Stimulated activated CD4-positive, alpha-beta T cell treated with anti-CD3 and anti-CD28 coated beads, Interleukin-1b, Interleukin-23, amount 100 ng/mL, for 48 hours (primary cell): ENCODE data around the gene OBP2B.
"Not testable (repeated sequence)": the region's sequence is repeated elsewhere in the genome, so short reads cannot be mapped to it uniquely, and the experiment has no call there.

Experiments used
- DNase-seq: peaks from one replicate; pipeline ENCODE4 v3.0.0-alpha.2; 2020

The OBP2B gene

GRCh38 chr9:133208880-133209300 is at the start of gene OBP2B:
TSS of gene OBP2B (minus strand) at chr9:133209250. CDS start at chr9:133209199, 51 bp downstream.
- not testable (repeated sequence) for DNase-seq

GRCh38 chr9:133258061-133259015 is 49.3 kb upstream of the OBP2B start:
- DNase-seq = no peak

- no peak for DNase-seq
Measured at GRCh38 chr9:133257465-133257956, 48.5 kb upstream of the OBP2B start.

- DNase-seq = no peak
Measured at GRCh38 chr9:133256686-133257091, 47.6 kb upstream of the OBP2B start.

- no peak for DNase-seq
Measured at GRCh38 chr9:133256136-133256461, 47.0 kb upstream of the OBP2B start.

GRCh38 chr9:133255371-133256135 is 46.5 kb upstream of the OBP2B start:
- DNase-seq = no peak

- no peak for DNase-seq
Measured at GRCh38 chr9:133254471-133254870, 45.4 kb upstream of the OBP2B start.

GRCh38 chr9:133253268-133253667 is 44.2 kb upstream of the OBP2B start:
- DNase-seq = no peak

- DNase-seq = no peak
Measured at GRCh38 chr9:133252301-133253020, 43.4 kb upstream of the OBP2B start.

GRCh38 chr9:133251773-133252172 is 42.7 kb upstream of the OBP2B start:
- no peak for DNase-seq

- DNase-seq = not testable (repeated sequence)
Measured at GRCh38 chr9:133251221-133251620, 42.2 kb upstream of the OBP2B start.

- no peak for DNase-seq
Measured at GRCh38 chr9:133250741-133251170, 41.7 kb upstream of the OBP2B start.

- no peak for DNase-seq
Measured at GRCh38 chr9:133249337-133249736, 40.3 kb upstream of the OBP2B start.

GRCh38 chr9:133248726-133249295 is 39.8 kb upstream of the OBP2B start:
- DNase-seq = no peak

GRCh38 chr9:133247632-133248031 is 38.6 kb upstream of the OBP2B start:
- no peak for DNase-seq

- no peak for DNase-seq
Measured at GRCh38 chr9:133246991-133247390, 37.9 kb upstream of the OBP2B start.

- DNase-seq = no peak
Measured at GRCh38 chr9:133246562-133246961, 37.5 kb upstream of the OBP2B start.

GRCh38 chr9:133242991-133243390 is 33.9 kb upstream of the OBP2B start:
- no peak for DNase-seq

GRCh38 chr9:133242241-133242640 is 33.2 kb upstream of the OBP2B start:
- no peak for DNase-seq

- DNase-seq = no peak
Measured at GRCh38 chr9:133239533-133240090, 30.6 kb upstream of the OBP2B start.

GRCh38 chr9:133238851-133239532 is 29.9 kb upstream of the OBP2B start:
- DNase-seq = peak; percentile 80
